T-cell (primary cell): ENCODE measurements around the gene ZFPL1. TPM values are rescaled to one million over a fixed set of nuclear protein-coding genes. Genes with fewer than 3 reads are reported as not detected.

Experiments
- ATAC-seq, 4 experiments: fragments of 200-7000 bp in 3 of 4; fragments of 150-1000 bp in 1 of 4; cut with Tn5 transposase; replicated peaks in 1 of 4; 1 replicate in 3 of 4; 2 replicates in 1 of 4; pipeline ENCODE4 v1.10.0; 2021; ENCODE audit warnings: moderate library complexity in 3 of 4, mild to moderate bottlenecking in 2 of 4, moderate number of reproducible peaks in 1 of 4
- CTCF ChIA-PET, 2 donors: fragments of 300-600 bp; sonication (Branson Sonifier 250); formaldehyde crosslinking; loops; one replicate each; lab custom pipeline; 2022; ENCODE audit warnings: antibody characterized with exemption in 2 of 2; lab: Charles Lee
- POLR2A ChIA-PET, 2 donors: fragments of 300-600 bp; sonication (Branson Sonifier 250); formaldehyde crosslinking; loops; one replicate each; lab custom pipeline; 2022; ENCODE audit warnings: antibody characterized with exemption in 2 of 2; lab: Charles Lee
- DNase-seq, 35 experiments: peaks; one replicate each; pipeline versions ENCODE4 v3.0.0 to v3.0.0-alpha.2; 2013 to 2023
- H3K27ac ChIP-seq: one replicate; pipeline ENCODE4 v1.5.1; 2013; ENCODE audit warnings: low read length
- H3K27me3 ChIP-seq, 2 experiments: replicated peaks in 1 of 2; 1 replicate in 1 of 2; 2 replicates in 1 of 2; pipeline versions ENCODE4 v1.6.1 to v1.7.0; 2013; ENCODE audit warnings: low read length in 1 of 2, mixed read lengths in 1 of 2; ENCODE audit not compliant: control insufficient read depth in 2 of 2, insufficient read depth in 2 of 2; ENCODE audit errors: extremely low read depth in 1 of 2
- H3K36me3 ChIP-seq, 2 donors: 1 replicate in 1 of 2; 2 replicates in 1 of 2; pipeline versions ENCODE4 v1.6.1 to v1.7.0; 2013; ENCODE audit warnings: low read length in 1 of 2; ENCODE audit not compliant: control insufficient read depth in 2 of 2, insufficient read depth in 1 of 2; ENCODE audit errors: extremely low read depth in 1 of 2
- H3K4me1 ChIP-seq, 2 experiments: 1 replicate in 1 of 2; 2 replicates in 1 of 2; pipeline versions ENCODE4 v1.6.1 to v1.7.0; 2013; ENCODE audit warnings: low read length in 2 of 2, mixed read lengths in 1 of 2; ENCODE audit not compliant: insufficient read depth in 2 of 2, control insufficient read depth in 1 of 2; ENCODE audit errors: extremely low read depth in 1 of 2
- H3K4me3 ChIP-seq, 2 donors: 1 replicate in 1 of 2; 2 replicates in 1 of 2; pipeline versions ENCODE4 v1.5.1 to v1.7.0; 2013; ENCODE audit warnings: mild to moderate bottlenecking in 2 of 2, low read length in 1 of 2, moderate library complexity in 1 of 2; ENCODE audit not compliant: control insufficient read depth in 1 of 2; ENCODE audit errors: extremely low read depth in 1 of 2
- H3K9me3 ChIP-seq: 2 replicates; pipeline ENCODE4 v1.7.0; 2013
- H3K27ac Mint-ChIP-seq, 2 donors: one replicate each; pipeline ENCODE4 v1.8.0; 2020 to 2021; ENCODE audit warnings: mild to moderate bottlenecking in 2 of 2, mixed read lengths in 2 of 2
- H3K27me3 Mint-ChIP-seq, 2 donors: one replicate each; pipeline ENCODE4 v1.8.0; 2021 to 2022; ENCODE audit warnings: mixed read lengths in 2 of 2
- H3K36me3 Mint-ChIP-seq: one replicate; pipeline ENCODE4 v1.8.0; 2021; ENCODE audit warnings: mixed read lengths
- H3K4me1 Mint-ChIP-seq, 3 donors: one replicate each; pipeline ENCODE4 v1.8.0; 2020 to 2022; ENCODE audit warnings: mixed read lengths in 3 of 3, mild to moderate bottlenecking in 1 of 3
- H3K4me3 Mint-ChIP-seq, 3 donors: one replicate each; pipeline ENCODE4 v1.8.0; 2020 to 2022; ENCODE audit warnings: mild to moderate bottlenecking in 3 of 3, mixed read lengths in 3 of 3, moderate library complexity in 3 of 3
- H3K9me3 Mint-ChIP-seq, 3 donors: one replicate each; pipeline ENCODE4 v1.8.0; 2020 to 2022; ENCODE audit warnings: mixed read lengths in 3 of 3
- WGBS: methylation state at CpG from one replicate; pipeline ENCODE4 v1.1.5; 2013; ENCODE audit warnings: missing lambda C conversion rate; ENCODE audit not compliant: insufficient coverage; 5-methylcytosine and 5-hydroxymethylcytosine counted together
- total RNA-seq, 35 experiments: library from RNA in 6 of 35; stranded (reverse) in 6 of 35; fragments of 120-200 nt in 1 of 35; gene quantifications; one replicate each; pipeline versions ENCODE4 v1.2.1 to v1.2.4 and lab custom pipeline; 2013 to 2026

Gene ZFPL1
- total RNA-seq, 5 donors from 2014 or later (not counting 1 experiment from before 2014, with no cell fraction given), result 36.5 to 51.8 (median 43.7) TPM

GRCh38 chr11:65095427-65095826 lies 11.4 kb downstream of the ZFPL1 start:
- Histone ChIP-seq H3K4me3 (no peak overlapping the region), H3K27me3 (no peaks in the 10 kb centered on the region), H3K9me3 (no peaks in the 10 kb centered on the region), H3K36me3 (peaks cover 0 to 16% of the 10 kb centered on the region in 2 donors), H3K27ac (no peak overlapping the region), H3K4me1 (peaks cover 7 to 22% of the 10 kb centered on the region in 2 experiments)
- Mint-ChIP-seq H3K4me1 (peaks cover 13 to 24% (median 23%) of the 10 kb centered on the region in 3 donors), H3K9me3 (no peaks in the 10 kb centered on the region), H3K36me3 (peaks cover 12% of the 10 kb centered on the region), H3K4me3 (peak overlapping the region; percentile 81 to 93 (median 85)), H3K27ac (peak overlapping the region; percentile 92 to 94), H3K27me3 (no peaks in the 10 kb centered on the region)
- DNase-seq, result no peak
- no peak for ATAC-seq
- ChIA-PET POLR2A (interaction anchor here in 1 of 2 donors (0.7 kb wide), 1 partner anchor 26 kb away, joined by 3 read pairs; the partner anchor contains the start of genes FAU and MRPL49), CTCF (interaction anchor here in 1 of 2 donors (1.1 kb wide), 1 partner anchor 15 kb away, joined by 3 read pairs; no protein-coding TSS in a partner anchor)
- WGBS, result 92% methylated on average over 22 of the region's 22 CpGs

- WGBS, result 1% methylated on average over 44 of the region's 52 CpGs
- DNase-seq (peak; percentile 72 to 93 (median 82)), ATAC-seq (peak; percentile 86 to 88 (median 86))
- Histone ChIP-seq H3K27me3 (no peaks in the 10 kb centered on the region), H3K9me3 (no peaks in the 10 kb centered on the region), H3K27ac (peak within 1 kb of the TSS; percentile 83), H3K36me3 (peaks cover 0 to 18% of the 10 kb centered on the region in 2 donors), H3K4me1 (peaks cover 7 to 22% of the 10 kb centered on the region in 2 experiments), H3K4me3 (peak within 1 kb of the TSS; percentile 39 to 78)
- CTCF ChIA-PET, result interaction anchor here in 1 of 2 donors (0.6 kb wide), 2 partner anchors 137 to 224 kb away, joined by 3 to 5 read pairs; no protein-coding TSS in a partner anchor
- Mint-ChIP-seq H3K27me3 (no peaks in the 10 kb centered on the region), H3K27ac (peak within 1 kb of the TSS; percentile 92 to 94), H3K4me1 (peaks cover 13 to 24% (median 23%) of the 10 kb centered on the region in 3 donors), H3K36me3 (peaks cover 16% of the 10 kb centered on the region), H3K9me3 (no peaks in the 10 kb centered on the region), H3K4me3 (peak within 1 kb of the TSS; percentile 81 to 93 (median 85))
- POLR2A ChIA-PET, result interaction anchor here in 1 of 2 donors (0.7 kb wide), 1 partner anchor 26 kb away, joined by 3 read pairs; the partner anchor contains the start of genes FAU and MRPL49
These were observed 12.2 kb downstream of the ZFPL1 start, which contains the start of gene VPS51 for GRCh38 chr11:65095974-65096806. VPS51 (plus strand) TSS chr11:65096214; CDS start chr11:65096251, 37 bp downstream.

GRCh38 chr11:65096926-65097325 lies 12.9 kb downstream of the ZFPL1 start:
- H3K36me3 ChIP-seq, result peaks cover 0 to 19% of the 10 kb centered on the region in 2 donors
- WGBS, result 40% methylated on average over 2 of the region's 8 CpGs
- no peak for ATAC-seq
- peaks cover 13 to 24% (median 23%) of the 10 kb centered on the region in 3 donors for H3K4me1 Mint-ChIP-seq
- H3K4me1 ChIP-seq, result peaks cover 7 to 22% of the 10 kb centered on the region in 2 experiments
- H3K27me3 Mint-ChIP-seq, result no peaks in the 10 kb centered on the region
- CTCF ChIA-PET, result interaction anchor here in 1 of 2 donors (0.6 kb wide), 1 partner anchor 138 kb away, joined by 5 read pairs; no protein-coding TSS in a partner anchor
- peak overlapping the region; percentile 83 for H3K27ac ChIP-seq
- no peaks in the 10 kb centered on the region for H3K27me3 ChIP-seq
- H3K9me3 ChIP-seq, result no peaks in the 10 kb centered on the region
- peak overlapping the region; percentile 39 to 78 for H3K4me3 ChIP-seq
- H3K9me3 Mint-ChIP-seq, result no peaks in the 10 kb centered on the region
- peaks cover 17% of the 10 kb centered on the region for H3K36me3 Mint-ChIP-seq
- POLR2A ChIA-PET, result no interaction called here
- no peak for DNase-seq
- H3K27ac Mint-ChIP-seq, result peak overlapping the region in 1 of 2 donors; percentile 94
- H3K4me3 Mint-ChIP-seq, result peak overlapping the region; percentile 81 to 93 (median 85)

- no peaks in the 10 kb centered on the region for H3K9me3 Mint-ChIP-seq
- no peak overlapping the region for H3K27ac Mint-ChIP-seq
- H3K4me1 Mint-ChIP-seq, result peaks cover 16 to 40% (median 28%) of the 10 kb centered on the region in 3 donors
- H3K4me3 ChIP-seq, result no peak overlapping the region
- no peak for DNase-seq
- 100% methylated on average over 2 of the region's 6 CpGs for WGBS
- no peak for ATAC-seq
- no peaks in the 10 kb centered on the region for H3K9me3 ChIP-seq
- H3K4me1 ChIP-seq, result peaks cover 7 to 18% of the 10 kb centered on the region in 2 experiments
- peaks cover 1 to 33% of the 10 kb centered on the region in 2 donors for H3K36me3 ChIP-seq
- H3K27ac ChIP-seq, result no peak overlapping the region
- ChIA-PET POLR2A (no interaction called here), CTCF (interaction anchor here in 1 of 2 donors (0.6 to 0.9 kb wide), 3 partner anchors 12 to 364 kb away, joined by 4 to 5 read pairs (median 5); no protein-coding TSS in a partner anchor)
- H3K27me3 Mint-ChIP-seq, result no peaks in the 10 kb centered on the region
- H3K27me3 ChIP-seq, result no peaks in the 10 kb centered on the region
- peaks cover 28% of the 10 kb centered on the region for H3K36me3 Mint-ChIP-seq
- no peak overlapping the region for H3K4me3 Mint-ChIP-seq
These were observed 16.8 kb downstream of the ZFPL1 start for GRCh38 chr11:65100674-65101350.

- no peak overlapping the region for H3K4me3 Mint-ChIP-seq
- POLR2A ChIA-PET, result interaction anchor here in 1 of 2 donors (0.9 kb wide), 1 partner anchor 63 kb away, joined by 3 read pairs; no protein-coding TSS in a partner anchor
- 99% methylated on average over 6 of the region's 8 CpGs for WGBS
- H3K27ac Mint-ChIP-seq, result no peak overlapping the region
- ATAC-seq (no peak), DNase-seq (no peak)
- Histone ChIP-seq H3K4me1 (peaks cover 2 to 8% of the 10 kb centered on the region in 2 experiments), H3K36me3 (peaks cover 5 to 36% of the 10 kb centered on the region in 2 donors), H3K27ac (no peak overlapping the region), H3K4me3 (no peak overlapping the region), H3K9me3 (no peaks in the 10 kb centered on the region), H3K27me3 (no peaks in the 10 kb centered on the region)
- H3K36me3 Mint-ChIP-seq, result peaks cover 37% of the 10 kb centered on the region
- CTCF ChIA-PET, result interaction anchor here (0.6 to 1.2 kb wide), 3 partner anchors 8 to 227 kb away, joined by 3 to 4 read pairs (median 3); no protein-coding TSS in a partner anchor
- no peaks in the 10 kb centered on the region for H3K27me3 Mint-ChIP-seq
- peaks cover 21 to 34% (median 23%) of the 10 kb centered on the region in 3 donors for H3K4me1 Mint-ChIP-seq
- no peaks in the 10 kb centered on the region for H3K9me3 Mint-ChIP-seq
These were observed 18.4 kb downstream of the ZFPL1 start for GRCh38 chr11:65102142-65103095.
